Measurements from ENCODE around the gene PLXND1.
A peak's percentile ranks its signal among the peaks of the same experiment; 100 is the strongest.
"Not testable (repeated sequence)": the region's sequence is repeated elsewhere in the genome, so short reads cannot be mapped to it uniquely, and the experiment has no call there.

PLXND1 gene

DNA sequence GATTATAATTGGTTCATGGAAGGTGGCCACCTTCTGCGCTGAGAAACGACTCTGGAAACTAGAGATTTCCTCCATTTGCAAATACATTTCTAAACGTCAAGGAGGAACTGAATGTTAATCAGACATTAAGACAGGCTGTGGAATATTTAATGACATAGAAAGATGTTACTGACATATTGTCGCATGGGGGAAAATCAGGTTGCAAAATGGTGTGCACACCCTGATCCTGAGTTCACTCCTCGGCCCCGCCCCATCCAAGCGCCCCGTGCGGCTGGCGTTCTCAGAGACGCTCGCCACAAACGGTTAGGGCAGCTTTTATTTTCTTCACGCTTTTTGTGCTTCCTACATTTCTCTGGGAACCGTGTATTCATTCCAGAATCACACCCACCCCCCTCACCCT is 52.8 kb downstream of the PLXND1 start:
- no peak for ATAC-seq

DNA sequence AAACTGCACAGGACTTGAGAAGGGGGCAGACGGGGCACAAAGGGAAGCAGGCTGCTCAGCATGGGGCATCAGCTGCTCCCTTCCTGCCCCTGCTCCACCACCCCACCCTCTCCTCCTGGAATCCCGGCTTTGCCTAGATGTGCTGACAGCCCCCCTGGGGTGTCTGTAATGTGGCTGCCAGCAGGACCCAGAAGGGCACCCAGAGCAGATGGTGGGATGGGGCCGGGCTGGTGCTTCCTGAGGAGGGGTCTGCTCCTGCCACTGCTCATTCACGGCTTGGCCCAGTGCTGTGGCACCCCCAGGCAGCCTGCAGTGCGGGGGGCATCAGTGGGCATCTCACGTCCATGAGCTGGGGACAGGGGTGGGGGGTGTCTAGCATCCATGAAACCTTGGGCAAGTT is 53.3 kb downstream of the PLXND1 start:
- Mint-ChIP-seq H3K27me3 (peaks cover 18% of the 10 kb centered on the region), H3K27ac (no peak overlapping the region), H3K36me3 (no peaks in the 10 kb centered on the region), H3K4me1 (peaks cover 18% of the 10 kb centered on the region), H3K4me3 (no peak overlapping the region), H3K9me3 (no peaks in the 10 kb centered on the region)
- no peak for ATAC-seq

More for the DNA sequence above, 52.8 kb downstream of the PLXND1 start:
- Mint-ChIP-seq H3K9me3 (no peaks in the 10 kb centered on the region), H3K27me3 (peaks cover 22% of the 10 kb centered on the region), H3K27ac (no peak overlapping the region), H3K4me1 (peaks cover 24% of the 10 kb centered on the region), H3K4me3 (no peak overlapping the region), H3K36me3 (no peaks in the 10 kb centered on the region)

DNA sequence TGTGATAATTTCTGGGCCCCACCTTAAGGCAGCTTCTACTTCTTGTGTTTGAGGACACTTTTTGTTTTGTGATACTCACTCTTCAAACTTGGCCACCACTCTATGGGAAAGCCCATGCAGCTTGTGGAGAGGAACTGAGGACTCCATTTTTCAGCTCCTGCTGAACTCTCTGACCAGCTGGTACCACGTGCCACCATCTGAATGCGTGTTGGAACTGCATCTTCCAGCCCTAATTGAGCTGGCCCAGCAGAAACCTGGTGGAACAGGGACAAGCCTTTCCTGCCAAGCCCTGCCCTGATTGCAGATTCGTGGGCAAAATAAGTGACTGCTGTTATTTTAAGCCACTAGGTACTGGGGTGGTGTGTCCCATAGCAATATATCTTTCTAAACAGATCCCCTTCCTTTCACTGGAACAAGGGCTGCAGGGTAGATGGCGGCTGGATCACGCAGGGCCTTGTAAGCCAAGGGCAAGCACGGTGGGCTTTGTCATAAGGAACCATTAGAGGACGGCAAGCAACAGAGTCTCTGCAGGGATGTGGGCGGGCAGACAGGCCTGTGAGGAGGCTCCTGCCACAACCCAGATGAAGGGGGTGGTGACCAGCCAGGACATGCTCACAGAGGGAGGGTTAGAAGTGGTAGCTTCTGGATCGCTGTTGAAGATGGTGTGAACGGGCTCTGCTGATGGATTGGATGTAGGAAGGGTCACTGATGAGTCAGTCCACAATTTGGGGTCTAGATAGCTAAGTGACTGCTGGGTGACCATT is 54.0 kb downstream of the PLXND1 start:
- Mint-ChIP-seq H3K4me1 (peaks cover 17% of the 10 kb centered on the region), H3K36me3 (no peaks in the 10 kb centered on the region), H3K4me3 (no peak overlapping the region), H3K9me3 (no peaks in the 10 kb centered on the region), H3K27me3 (peaks cover 11% of the 10 kb centered on the region), H3K27ac (no peak overlapping the region)
- ATAC-seq = no peak

DNA sequence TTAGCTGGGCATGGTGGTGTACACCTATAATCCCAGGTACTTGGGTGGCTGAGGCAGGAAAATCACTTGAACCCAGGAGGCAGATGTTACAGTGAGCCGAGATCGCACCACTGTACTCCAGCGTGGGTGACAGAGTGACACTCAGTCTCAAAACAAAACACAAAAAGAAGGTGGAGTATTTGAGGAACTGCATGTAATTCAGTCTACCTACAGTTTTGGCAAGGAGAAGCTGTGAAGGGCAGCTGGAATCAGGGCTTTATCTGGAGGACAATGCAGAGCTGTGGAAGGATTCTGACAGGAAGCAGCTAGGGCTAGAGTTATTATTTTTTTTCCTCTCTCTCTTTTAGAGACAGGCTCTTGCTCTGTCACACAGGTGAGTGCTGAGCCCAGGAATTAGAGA is 56.7 kb downstream of the PLXND1 start:
- H3K4me1 Mint-ChIP-seq = peaks cover 9% of the 10 kb centered on the region
- H3K27me3 Mint-ChIP-seq = peaks cover 9% of the 10 kb centered on the region
- H3K9me3 Mint-ChIP-seq = no peaks in the 10 kb centered on the region
- ATAC-seq = no peak
- H3K27ac Mint-ChIP-seq = no peak overlapping the region
- no peak overlapping the region for H3K4me3 Mint-ChIP-seq
- H3K36me3 Mint-ChIP-seq = no peaks in the 10 kb centered on the region

DNA sequence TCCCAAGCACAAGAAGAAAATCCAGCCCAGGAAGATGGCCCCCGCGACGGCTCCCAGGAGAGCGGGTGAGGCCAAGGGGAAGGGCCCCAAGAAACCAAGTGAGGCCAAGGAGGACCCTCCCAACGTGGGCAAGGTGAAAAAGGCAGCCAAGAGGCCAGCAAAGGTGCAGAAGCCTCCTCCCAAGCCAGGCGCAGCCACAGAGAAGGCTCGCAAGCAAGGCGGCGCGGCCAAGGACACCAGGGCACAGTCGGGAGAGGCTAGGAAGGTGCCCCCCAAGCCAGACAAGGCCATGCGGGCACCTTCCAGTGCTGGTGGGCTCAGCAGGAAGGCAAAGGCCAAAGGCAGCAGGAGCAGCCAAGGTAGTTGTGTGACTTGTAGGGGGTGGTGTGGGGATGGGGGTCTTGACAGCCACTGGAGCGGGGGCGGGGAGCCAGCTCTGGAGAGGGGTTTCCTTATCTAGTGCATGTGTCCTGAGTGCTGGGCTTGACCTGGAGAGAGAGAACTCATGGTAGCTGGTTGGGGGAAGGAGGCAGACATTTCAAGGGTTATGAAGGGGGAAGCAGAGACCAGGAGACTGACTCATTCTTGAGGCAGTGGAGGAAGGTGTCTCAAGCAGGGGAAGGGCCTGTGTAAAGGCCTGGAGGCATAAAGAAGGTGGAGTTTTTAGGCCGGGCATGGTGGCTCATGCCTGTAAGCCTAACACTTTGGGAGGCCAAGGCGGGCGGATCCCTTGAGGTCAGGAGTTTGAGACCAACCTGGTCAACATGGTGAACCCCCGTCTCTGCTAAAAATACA is 57.3 kb downstream of the PLXND1 start:
- Mint-ChIP-seq H3K36me3 (no peaks in the 10 kb centered on the region), H3K27me3 (peaks cover 9% of the 10 kb centered on the region), H3K4me3 (no peak overlapping the region), H3K27ac (no peak overlapping the region), H3K4me1 (peaks cover 3% of the 10 kb centered on the region), H3K9me3 (no peaks in the 10 kb centered on the region)
- no peak for ATAC-seq

DNA sequence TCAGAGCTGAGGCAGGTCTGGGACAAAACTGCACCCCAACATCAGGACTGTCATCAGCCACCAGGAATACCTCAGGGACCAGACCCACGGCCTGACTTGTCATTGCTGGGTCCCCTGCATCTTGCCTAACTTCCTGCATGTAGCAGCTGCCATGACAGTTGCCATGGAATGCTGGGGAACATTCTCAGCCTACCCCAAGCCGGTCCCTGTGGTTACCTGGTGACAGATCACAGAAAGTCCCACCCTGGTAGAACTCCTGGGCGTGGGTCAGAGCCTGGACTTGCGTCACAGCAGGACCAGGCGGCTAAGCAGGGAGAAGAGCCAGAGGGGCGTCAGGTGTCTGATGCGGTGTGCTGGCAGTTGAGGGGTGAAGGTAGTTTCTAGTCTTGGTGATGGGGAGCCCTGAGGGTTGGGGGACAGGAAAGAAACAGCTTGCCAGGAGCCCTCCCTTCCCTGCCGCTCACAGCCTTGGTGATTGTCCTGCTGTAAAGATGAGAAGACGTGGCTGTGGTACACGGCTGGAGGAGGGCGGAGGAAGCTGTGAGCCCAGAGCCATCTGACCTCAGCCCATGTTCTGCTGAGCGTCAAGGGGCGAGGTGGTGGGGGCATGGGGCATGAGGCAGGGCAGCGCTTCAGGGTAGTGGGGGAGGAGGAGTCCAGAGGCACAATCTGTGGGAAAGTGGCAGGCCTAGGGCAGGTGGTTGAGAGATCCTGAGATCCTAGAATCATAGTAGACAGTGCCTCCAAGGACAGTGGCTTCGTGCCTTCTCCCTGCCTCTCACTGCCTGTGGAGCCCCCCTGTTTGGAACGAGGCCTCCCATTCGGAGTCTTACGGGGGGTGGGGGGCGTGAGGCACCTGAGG is 58.1 kb downstream of the PLXND1 start:
- Mint-ChIP-seq H3K36me3 (no peaks in the 10 kb centered on the region), H3K27ac (peak overlapping the region; percentile 49), H3K4me3 (no peak overlapping the region), H3K9me3 (no peaks in the 10 kb centered on the region), H3K27me3 (peaks cover 9% of the 10 kb centered on the region), H3K4me1 (no peaks in the 10 kb centered on the region)
- no peak for ATAC-seq

DNA sequence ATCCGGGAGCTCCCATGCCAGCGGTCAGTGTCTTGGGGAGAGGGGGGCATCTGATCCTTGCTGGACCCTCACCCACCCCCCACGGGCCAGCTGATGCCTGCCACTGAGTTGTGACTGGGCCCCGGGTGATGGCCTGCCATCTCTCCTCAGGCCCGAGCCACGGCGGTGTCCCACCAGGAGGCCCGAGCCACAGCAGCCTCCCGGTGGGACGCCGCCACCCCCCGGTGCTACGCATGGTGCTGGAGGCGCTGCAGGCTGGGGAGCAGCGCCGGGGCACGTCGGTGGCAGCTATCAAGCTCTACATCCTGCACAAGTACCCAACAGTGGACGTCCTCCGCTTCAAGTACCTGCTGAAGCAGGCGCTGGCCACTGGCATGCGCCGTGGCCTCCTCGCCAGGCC is 59.2 kb downstream of the PLXND1 start:
- no peak overlapping the region for H3K27ac Mint-ChIP-seq
- no peaks in the 10 kb centered on the region for H3K4me1 Mint-ChIP-seq
- no peaks in the 10 kb centered on the region for H3K9me3 Mint-ChIP-seq
- H3K36me3 Mint-ChIP-seq = no peaks in the 10 kb centered on the region
- ATAC-seq = no peak
- no peaks in the 10 kb centered on the region for H3K27me3 Mint-ChIP-seq
- no peak overlapping the region for H3K4me3 Mint-ChIP-seq

DNA sequence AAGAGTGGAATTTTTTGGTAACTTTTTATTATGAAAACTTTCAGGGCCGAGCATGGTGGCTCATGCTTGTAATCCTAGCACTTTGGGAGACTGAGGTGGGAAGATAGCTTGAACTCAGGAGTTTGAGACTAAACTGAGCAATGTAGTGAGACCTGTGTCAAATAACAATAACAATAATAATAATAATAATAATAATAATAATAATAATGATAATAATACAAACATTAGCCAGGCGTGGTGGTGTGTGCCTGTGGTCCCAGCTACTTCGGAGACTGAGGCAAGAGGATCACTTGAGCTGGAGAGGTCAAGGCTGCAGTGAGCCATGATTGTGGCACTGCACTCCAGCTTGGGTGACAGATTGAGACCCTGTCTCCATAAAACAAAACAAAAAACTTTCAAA is 60.5 kb downstream of the PLXND1 start:
- H3K27ac Mint-ChIP-seq, H3K9me3 Mint-ChIP-seq, ATAC-seq, H3K27me3 Mint-ChIP-seq, H3K4me1 Mint-ChIP-seq, H3K4me3 Mint-ChIP-seq, H3K36me3 Mint-ChIP-seq: not testable (repeated sequence)

DNA sequence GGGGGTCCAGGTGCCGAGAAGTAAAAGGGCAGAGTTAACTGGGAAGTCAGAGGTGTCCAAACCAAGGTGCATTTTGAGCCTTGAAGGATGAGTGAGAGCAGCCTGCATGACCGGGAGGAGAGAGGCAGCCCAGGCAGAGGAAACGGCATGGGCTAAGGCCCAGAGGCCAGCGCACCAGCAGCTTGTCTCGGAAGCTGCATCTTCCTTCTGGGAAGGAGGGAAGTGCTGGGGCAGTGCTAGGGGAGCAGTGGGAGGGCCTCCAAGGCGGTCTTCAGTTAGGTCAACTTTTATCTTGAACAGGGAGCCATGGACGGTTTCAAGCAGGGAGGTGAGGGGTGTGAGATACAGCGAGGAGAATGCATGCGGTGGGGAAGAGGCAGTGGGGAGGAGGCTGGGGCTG is 62.5 kb downstream of the PLXND1 start:
- no peaks in the 10 kb centered on the region for H3K9me3 Mint-ChIP-seq
- no peaks in the 10 kb centered on the region for H3K4me1 Mint-ChIP-seq
- no peak for ATAC-seq
- H3K36me3 Mint-ChIP-seq = no peaks in the 10 kb centered on the region
- no peaks in the 10 kb centered on the region for H3K27me3 Mint-ChIP-seq
- H3K4me3 Mint-ChIP-seq = no peak overlapping the region
- H3K27ac Mint-ChIP-seq = no peak overlapping the region

DNA sequence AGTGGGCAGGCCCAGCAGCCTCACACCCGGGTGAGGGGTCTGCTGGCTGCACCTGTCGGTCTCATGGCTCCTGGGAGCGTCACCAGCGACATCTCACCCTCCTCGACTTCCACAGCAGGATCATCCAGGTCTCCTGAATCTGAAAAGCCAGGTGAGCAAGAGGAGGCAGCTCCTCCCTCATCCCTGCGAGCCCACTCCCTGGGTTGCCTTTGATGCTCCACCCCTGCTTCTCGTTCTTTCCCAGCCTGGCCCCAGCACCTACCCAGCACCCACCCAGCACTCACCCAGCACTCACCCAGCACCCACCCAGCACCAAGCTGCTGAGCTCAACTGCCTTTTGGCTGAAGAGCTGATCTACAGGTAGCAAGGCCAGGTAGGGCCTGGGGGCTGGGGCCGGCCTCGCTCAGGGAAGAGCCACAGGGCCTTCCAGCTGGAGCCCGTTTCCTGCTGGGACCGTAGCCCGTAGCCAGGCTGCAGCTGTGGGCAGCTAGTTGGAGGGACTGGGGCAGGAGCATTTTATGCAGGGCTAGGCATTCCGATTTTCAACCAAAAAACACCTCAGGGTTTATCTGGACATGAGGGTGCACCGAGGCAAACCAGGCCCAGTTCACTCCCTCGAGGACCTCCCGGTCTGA is 63.2 kb downstream of the PLXND1 start, which contains the start of gene H1-8:
H1-8 (plus strand) TSS at position 20 of the 635 bp plus-strand sequence; CDS start at position 64, 44 bp downstream.
- H3K9me3 Mint-ChIP-seq = no peaks in the 10 kb centered on the region
- H3K36me3 Mint-ChIP-seq = no peaks in the 10 kb centered on the region
- H3K27me3 Mint-ChIP-seq = no peaks in the 10 kb centered on the region
- no peak within 1 kb of the TSS for H3K4me3 Mint-ChIP-seq
- no peak for ATAC-seq
- H3K4me1 Mint-ChIP-seq = no peaks in the 10 kb centered on the region
- H3K27ac Mint-ChIP-seq = no peak within 1 kb of the TSS

DNA sequence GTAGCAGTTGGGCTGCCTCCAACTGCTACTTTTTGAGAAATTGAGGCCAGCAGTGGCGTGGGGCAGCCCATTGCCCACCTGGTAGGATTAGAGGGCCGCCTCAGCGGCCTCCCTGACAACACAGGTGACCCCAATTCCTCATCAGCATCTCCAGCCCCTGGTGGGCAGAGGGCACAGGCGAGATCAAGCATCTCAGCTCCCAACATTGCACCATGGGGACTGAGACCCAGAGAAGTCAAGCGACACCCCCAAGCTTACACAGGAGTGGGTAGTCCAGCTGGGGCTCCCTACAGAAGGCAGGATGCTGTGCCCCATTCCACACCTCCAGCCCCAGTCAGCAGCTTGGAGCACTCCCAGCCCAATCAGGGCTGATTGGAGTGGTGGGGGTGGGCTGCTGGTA is 63.7 kb downstream of the PLXND1 start:
- H3K4me1 Mint-ChIP-seq = no peaks in the 10 kb centered on the region
- H3K4me3 Mint-ChIP-seq = no peak overlapping the region
- no peaks in the 10 kb centered on the region for H3K9me3 Mint-ChIP-seq
- H3K27me3 Mint-ChIP-seq = no peaks in the 10 kb centered on the region
- peak; percentile 13 for ATAC-seq
- no peak overlapping the region for H3K27ac Mint-ChIP-seq
- no peaks in the 10 kb centered on the region for H3K36me3 Mint-ChIP-seq

DNA sequence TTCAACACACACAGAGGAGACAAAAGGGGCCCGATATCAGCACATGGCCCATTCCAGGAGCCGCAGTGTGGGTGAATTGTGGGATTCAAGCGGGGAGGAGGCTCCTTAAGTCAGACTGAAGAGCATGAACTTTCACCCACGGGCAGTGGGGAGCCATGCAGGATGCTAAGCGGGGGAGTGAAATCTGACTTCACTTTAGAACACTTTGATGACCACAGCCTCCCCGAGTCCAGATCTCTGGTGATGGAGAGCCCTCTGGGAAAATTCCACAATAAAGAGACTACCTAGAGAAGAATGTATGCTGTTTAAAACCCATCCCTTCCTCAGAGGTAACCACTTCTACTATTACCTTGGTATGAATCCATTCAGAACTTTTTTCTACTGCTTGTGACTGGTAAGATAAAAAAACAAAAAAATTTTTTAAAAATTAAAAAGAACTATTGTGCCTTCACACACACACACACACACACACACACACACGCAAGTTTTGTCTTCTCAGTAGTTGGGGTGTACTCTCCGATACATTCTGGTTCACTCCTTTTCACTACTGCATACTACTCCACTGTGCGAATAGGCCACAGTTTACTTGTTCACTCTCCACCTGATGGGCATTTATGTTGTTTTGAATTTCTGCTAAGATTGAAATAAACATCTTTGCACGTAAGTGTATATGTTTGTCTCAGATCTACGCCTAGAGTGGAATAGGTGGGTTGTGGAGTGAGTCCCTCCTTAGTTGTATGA is 65.5 kb downstream of the PLXND1 start:
- H3K9me3 Mint-ChIP-seq = no peaks in the 10 kb centered on the region
- no peak overlapping the region for H3K27ac Mint-ChIP-seq
- H3K27me3 Mint-ChIP-seq = peaks cover 8% of the 10 kb centered on the region
- no peak overlapping the region for H3K4me3 Mint-ChIP-seq
- no peaks in the 10 kb centered on the region for H3K36me3 Mint-ChIP-seq
- H3K4me1 Mint-ChIP-seq = no peaks in the 10 kb centered on the region
- ATAC-seq = no peak

DNA sequence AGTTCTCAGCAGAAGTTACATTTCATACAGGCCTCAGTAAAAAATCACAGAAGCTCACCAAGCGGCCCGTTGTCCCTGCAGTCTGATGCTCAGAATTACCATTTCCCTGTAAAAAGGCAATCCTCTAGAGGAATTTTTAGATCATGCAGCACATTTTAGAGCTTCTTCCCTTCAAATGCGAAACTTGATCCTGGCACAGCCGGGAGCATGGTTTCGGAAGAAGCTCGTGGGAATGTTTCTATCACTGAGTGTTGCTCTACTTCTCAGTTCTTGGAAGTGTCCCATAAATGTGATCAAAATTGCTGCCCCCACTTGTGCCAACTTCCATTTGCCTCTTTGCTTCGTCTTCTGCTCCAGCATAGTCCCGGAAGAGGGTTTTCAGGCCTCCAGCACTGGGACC is 67.3 kb downstream of the PLXND1 start:
- Mint-ChIP-seq H3K4me3 (no peak overlapping the region), H3K4me1 (no peaks in the 10 kb centered on the region), H3K27ac (no peak overlapping the region), H3K27me3 (peaks cover 8% of the 10 kb centered on the region), H3K9me3 (no peaks in the 10 kb centered on the region), H3K36me3 (no peaks in the 10 kb centered on the region)
- no peak for ATAC-seq

DNA sequence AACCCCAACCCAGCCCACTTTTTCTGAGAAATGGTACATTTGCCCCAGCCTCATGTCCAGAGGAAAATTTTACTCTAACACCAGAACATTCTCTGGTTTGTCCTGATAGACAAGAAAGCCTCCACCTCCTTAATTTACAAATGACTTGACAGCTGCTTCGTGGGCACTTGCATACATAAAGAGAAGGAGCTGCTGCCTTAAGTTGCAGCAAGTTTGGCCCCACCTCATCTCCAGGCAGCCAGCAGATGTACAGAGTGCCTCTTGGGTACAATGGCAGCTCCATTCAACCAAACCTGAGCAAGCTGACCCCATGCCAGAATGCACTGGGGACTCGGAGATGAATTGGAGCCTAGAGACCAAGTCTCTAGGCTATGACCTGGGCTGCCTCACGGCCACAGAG is 69.7 kb downstream of the PLXND1 start:
- H3K9me3 Mint-ChIP-seq = no peaks in the 10 kb centered on the region
- H3K4me1 Mint-ChIP-seq = no peaks in the 10 kb centered on the region
- H3K27ac Mint-ChIP-seq = no peak overlapping the region
- no peaks in the 10 kb centered on the region for H3K36me3 Mint-ChIP-seq
- no peak for ATAC-seq
- H3K27me3 Mint-ChIP-seq = peaks cover 20% of the 10 kb centered on the region
- no peak overlapping the region for H3K4me3 Mint-ChIP-seq

Data from stimulated activated memory B cell treated with anti-CD40 and anti-IgM and Interleukin-4, amounts not matched to agents 10 μg/mL and 1 μg/mL and 100 μg/mL, for 72 hours (primary cell).